ENCODE measurements around the gene NYNRIN.
A peak's percentile ranks its signal among the peaks of the same experiment; 100 is the strongest.
"Not testable (repeated sequence)": the region's sequence is repeated elsewhere in the genome, so short reads cannot be mapped to it uniquely, and the experiment has no call there.

The NYNRIN gene

DNA sequence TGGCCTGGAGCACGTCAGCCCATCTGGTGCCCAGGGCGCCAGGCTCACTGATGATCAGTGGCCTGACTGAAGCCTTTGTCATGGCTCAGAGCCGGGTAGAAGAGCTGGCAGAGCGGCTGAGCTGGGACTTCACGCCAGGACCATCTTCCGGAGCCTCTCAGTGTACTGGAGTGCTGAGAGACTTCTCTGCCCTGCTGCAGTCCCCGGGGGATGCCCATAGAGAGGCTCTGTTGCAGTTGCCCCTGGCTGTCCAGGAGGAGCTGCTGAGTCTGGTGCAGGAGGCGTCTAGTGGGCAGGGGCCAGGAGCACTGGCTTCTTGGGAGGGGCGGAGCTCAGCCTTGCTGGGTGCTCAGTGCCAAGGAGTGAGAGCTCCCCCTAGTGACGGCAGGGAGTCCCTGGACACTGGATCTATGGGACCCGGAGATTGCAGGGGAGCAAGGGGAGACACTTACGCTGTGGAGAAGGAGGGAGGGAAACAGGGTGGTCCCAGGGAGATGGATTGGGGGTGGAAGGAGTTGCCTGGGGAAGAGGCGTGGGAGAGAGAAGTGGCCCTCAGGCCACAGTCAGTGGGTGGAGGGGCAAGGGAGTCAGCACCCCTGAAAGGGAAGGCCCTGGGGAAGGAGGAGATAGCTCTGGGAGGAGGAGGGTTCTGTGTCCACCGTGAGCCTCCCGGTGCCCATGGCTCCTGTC lies 32.9 kb downstream of the NYNRIN start:
- DNase-seq (ENCODE audit: low read depth): peak; percentile 91

DNA sequence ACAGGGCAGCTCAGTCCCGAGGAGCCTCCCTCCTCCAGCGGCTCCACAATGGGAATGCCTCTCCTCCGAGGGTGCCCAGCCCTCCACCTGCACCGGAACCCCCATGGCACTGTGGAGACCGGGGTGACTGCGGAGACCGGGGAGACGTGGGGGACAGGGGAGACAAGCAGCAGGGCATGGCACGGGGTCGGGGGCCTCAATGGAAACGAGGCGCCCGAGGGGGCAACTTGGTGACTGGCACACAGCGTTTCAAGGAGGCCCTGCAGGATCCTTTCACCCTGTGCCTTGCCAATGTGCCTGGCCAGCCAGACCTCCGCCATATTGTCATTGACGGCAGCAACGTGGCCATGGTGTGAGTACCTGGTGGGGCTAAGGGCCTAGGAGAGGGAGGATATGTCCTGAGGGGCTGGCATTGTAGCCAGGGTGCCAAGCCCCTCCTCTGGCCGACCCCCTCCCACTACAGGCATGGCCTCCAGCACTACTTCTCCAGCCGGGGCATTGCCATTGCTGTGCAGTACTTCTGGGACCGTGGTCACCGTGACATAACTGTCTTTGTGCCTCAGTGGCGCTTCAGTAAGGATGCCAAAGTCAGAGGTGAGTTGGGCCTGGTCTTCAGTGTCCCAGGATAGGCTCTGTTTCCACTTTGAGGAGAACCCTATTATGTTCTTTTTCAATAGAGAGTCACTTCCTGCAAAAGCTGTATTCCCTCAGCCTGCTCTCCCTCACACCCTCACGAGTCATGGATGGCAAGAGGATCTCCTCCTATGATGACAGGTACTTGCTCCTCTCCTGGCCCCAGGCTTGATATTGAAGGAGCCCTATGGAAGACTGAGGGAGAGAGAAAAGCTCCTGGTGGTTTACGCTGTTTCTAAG lies 33.7 kb downstream of the NYNRIN start:
- no peak for DNase-seq (ENCODE audit: low read depth)

DNA sequence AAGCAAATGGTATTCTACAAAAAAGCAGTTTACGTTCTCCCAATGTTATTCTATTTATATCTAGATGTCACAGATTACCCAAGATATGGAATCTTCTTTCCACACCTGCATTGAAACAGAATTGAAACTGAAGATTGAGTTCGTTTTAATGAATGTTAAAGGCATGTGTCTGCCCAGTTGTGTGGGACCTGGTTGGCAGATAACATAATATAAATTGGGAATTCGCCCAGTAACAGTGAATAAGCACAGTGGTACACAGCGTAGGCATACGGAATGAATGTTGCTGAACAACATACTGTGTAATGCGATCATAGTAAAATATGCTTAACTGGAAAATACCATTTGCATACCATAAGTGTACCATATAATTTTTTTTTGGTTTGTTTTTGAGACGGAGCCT lies 35.2 kb downstream of the NYNRIN start:
- no peak for DNase-seq (ENCODE audit: low read depth)

DNA sequence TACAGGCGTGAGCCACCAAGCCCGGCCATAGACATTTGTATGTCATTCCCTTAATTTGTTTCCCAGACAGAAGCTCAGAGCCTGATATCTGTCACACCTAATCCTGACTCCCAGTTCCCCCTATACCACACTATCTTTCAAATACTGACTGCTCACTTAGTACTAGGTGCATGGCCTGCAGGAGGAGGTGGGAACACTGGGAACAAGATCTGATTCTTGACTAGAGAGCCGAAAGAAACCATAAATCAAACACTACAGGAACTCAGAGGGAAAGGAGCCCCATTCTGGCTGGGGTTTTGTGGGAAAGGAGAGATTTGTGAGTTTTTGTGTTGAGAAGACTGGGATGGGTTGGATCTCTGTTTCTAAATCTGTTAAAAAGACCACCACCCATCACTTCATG lies 35.9 kb downstream of the NYNRIN start:
- no peak for DNase-seq (ENCODE audit: low read depth)

DNA sequence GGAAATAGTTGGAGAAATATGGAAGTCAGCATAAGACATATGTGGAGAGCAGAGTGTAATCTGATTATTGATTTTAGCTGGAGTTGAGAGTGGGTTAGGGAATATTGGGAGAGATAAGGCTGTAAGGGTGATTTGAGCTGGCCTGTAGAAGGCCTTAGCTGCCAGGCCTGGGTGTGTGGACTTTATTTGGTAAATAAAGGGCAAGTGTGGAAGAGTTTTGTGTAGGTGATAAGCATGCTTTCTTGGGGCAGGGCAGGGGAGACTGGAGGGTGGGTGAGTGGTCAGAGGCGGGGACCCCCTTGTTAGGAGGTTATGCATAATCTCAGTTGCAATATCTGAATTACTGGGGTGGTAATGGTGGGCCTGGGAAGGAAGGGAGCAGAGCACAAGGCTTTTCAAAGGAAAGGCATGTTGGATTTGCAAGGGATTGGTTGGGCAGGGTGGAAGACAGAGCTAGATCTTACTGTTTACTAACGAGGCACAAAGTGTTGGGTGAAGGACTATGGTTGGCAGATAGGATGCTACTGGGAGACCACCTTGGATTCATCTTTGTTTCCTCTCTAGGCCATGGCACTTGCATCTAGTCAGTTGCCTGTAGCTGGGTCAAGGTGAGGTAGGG lies 36.5 kb downstream of the NYNRIN start:
- DNase-seq (ENCODE audit: low read depth): no peak

DNA sequence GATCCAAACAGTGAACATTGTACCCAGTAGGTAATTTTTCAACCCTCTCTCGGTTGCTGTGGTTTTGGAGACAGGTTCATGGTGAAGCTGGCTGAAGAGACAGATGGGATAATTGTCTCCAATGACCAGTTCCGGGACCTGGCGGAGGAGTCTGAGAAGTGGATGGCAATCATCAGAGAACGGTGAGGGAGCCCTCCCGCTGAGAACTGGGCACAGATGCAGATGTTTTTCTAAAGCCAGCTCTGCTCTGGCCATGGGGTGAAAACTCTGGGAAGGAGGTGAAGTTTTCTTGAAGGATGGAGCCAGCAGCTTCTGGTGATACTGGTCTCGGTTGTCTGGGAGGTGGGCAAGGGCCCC lies 37.2 kb downstream of the NYNRIN start:
- DNase-seq (ENCODE audit: low read depth): no peak

DNA sequence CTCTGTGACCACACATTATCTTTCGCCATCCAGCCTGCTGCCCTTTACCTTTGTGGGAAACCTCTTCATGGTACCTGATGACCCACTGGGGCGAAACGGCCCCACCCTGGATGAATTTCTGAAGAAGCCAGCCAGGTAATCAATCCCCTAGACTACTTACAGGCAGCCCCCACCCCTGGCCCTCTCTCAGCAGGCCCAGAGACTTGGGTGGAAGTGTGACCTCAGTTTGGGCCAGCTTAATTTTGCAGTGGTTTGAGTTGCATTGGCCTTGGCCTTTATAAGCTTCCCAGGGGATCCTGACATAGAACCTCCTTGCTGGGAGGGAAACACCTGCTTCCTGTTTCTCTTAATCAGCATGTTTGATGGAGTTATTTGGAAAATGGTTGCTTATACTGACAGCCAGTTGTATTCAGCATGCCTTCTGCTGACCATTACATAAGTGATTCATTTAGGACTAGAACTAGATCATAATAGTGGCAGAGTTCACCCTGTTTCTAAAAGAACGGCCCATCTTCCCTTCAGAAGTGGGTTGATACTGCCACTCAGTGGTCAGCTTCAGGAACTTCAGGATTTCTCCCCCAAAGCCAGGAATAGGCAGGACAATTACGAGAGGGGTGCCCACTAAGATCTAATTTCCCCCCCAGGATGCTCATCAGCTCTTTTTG lies 37.7 kb downstream of the NYNRIN start:
- peak; percentile 76 for DNase-seq (ENCODE audit: low read depth)

DNA sequence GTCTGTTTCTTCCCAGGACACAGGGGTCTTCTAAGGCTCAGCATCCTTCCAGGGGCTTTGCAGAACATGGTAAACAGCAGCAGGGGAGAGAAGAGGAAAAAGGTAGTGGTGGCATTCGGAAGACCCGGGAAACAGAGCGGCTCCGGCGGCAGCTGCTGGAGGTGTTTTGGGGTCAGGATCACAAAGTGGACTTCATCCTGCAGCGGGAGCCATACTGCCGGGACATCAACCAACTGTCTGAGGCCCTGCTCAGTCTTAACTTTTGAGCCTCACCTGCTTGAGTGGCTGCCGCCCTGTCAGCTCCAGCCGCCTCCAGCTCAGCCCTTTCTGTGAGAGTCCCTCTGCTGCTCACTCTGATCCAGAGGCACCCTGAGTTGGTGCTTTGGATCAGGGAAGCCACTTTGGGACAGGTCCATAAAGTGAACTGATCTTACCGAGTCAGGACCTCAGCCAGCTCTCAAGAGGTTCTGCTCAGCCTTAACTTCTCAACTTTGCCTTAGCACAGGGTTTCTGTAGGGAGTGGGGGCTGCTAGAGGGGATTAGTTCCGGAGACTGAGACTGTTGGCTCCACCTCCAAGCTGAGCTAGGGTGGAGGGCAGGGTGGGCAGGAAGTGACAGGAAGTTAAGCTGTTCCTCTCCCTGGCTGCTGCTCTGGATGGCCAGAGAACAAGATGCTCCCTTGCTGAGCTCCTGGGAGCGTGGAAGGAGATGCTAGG lies 38.4 kb downstream of the NYNRIN start:
- DNase-seq (ENCODE audit: low read depth): no peak

DNA sequence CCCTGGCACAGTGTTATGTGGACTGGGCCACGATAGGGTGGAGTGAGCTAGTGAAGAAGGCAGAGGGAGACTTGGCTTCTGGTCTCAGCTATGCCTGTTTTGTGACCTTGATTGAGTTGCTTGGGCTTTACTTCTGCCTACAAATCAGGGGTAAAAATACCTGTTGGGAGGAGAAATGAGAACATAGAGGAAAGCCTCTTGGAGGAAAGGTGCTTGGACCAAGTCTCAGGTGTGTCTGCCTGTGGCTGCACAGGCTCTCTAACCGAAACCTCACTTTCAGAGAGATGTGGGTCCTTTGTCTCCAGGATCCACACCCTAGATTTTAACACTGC lies 38.9 kb downstream of the NYNRIN start:
- DNase-seq (ENCODE audit: low read depth): no peak

DNA sequence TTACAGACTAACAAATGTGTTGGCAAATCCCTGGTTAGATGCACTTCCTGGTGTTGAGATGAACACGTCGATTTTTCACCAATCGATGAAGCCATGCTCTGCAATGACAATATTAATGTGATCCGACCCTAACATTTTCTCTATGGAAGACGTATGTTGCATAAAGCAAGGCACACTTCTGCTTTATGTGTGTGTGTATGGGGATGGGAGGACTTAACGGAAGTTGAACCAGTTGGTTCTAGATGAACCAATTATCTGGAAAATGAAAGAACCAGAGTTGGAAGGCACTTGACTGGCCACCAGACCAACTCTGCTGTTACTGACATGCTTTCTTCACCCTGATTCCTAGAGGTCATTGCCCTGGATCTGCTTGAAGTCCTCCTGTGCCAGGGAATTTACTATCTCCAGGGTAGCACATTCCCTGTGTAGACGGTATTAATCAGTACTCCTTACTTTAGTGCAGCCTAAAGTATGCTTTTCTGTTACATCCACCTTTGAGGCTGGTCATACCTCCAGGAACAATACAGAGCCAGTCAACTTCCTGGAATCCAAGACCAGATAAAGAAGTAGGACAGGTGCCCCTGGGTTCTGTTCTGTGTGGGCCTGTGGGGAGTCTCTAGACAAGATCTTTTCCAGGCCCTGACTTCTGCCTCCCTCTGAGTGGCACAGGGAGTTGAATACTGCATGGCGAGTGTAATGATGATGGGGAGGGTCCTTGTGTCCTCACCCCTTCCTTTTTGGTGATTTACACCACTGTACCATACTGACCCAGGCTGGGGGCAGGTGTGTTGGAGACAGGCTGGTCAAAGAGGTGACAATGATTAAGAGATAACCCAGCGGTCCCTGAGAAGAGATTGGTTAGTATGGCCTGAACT lies 39.7 kb downstream of the NYNRIN start:
- DNase-seq (ENCODE audit: low read depth): no peak

DNA sequence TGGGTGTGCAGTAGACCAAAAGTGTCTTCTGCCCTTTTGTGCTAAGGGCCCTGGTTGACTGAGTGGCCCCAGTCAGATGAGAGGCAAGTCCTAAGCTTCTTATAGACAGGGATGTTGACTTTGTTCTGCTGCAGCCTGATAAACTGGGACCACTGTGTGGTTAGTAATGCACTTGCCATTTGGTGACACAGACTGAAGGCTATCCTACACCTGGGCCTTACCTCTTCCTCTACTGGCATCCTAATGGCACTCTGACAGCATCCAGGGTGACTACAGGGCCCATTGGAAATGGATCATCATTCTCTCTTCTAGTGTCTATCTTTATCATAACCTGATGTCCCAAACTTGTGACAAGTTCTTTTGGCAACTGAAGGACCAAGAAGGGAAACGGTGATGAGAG lies 40.5 kb downstream of the NYNRIN start:
- no peak for DNase-seq (ENCODE audit: low read depth)

DNA sequence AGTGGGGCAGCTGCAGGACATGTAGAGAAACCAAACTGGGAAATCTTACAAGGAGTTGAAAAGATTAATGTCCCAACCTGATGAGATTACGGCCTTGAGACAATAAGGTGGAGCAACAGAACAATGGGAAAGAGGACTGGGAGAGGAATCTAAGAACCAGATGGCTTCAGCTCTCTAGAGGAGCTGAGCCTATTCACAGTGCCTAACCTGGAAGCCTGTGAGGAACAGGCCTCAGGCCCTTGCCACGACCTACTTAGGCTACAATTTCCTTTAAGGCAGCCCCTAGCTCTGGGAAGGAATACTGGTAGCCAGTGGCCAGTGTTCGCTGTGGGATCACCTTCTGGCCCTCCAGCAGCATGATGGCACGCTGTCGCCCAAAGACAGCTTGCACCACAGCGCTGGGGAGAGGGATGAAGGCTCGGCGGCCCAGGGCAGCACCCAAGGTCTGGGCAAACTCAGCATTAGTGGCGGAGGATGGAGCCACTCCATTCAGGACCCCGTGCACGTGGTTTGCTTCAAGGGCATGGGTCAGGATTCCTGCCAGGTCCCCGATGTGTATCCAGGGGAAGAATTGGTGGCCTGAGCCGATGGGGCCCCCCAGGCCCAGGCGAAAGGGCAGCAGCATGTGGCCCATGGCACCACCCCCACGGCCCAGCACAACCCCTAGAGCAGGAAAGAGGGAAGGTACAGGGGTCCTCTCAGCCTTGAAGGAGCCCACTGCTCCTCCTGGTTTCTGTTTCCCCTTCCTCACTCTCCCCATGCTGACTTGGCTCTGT lies 41.2 kb downstream of the NYNRIN start:
- no peak for DNase-seq (ENCODE audit: low read depth)

DNA sequence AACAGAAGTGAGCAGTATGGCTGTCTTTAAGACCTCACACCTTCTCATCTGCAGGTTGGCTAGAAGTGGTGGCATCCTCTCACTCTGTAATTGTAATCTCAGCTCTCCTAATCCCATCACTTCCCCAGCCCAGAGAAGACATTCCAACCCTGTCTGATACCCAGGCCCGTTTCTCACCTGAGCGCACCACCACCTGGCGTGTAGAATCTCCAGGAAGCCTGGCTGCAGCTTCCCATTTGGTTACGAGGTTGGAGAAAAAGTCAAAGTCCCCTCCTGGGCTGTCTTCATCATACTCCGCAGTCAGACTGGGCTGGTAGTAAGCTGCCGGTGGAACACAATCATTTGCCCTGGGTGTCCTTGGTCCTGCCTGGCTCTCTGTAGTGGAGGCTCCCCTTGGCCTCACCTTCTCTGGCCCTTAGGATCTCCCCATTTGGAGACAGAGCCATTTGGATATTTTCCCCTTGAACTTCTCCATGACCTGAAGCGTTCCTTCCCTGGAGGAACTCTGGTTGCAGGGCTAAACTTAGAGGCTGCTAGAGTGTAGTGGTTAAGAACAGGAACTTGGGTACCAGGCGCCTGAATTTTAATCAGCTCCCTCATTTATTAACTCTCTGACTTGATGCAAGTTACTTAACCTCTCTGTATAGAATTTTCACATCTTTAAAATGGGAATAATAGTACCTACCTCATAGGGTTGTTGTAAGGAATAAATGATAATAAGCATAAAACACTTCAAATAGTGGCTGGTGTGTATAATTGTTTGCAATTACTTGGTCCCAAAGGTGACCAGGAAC lies 42.0 kb downstream of the NYNRIN start:
- no peak for DNase-seq (ENCODE audit: low read depth)

DNA sequence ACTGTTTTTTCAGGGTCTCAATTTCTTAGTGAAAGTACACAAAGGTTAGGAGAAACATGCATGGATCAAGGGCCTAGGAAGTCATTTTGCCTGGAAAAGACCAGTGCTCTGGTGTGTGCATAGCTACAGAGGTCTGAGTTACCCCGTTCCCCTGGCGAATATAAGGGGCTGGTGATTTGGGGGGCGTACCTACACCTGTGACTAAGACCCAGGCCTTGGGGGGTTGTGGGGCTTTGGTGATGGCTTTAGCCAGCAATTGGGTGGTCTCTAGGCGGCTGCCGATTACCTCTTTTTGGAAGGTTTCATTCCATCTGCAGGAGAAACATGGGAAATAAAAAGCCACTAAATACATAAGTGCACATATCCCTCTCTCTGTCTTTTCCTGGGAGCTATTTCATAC lies 42.7 kb downstream of the NYNRIN start:
- DNase-seq (ENCODE audit: low read depth): no peak

DNA sequence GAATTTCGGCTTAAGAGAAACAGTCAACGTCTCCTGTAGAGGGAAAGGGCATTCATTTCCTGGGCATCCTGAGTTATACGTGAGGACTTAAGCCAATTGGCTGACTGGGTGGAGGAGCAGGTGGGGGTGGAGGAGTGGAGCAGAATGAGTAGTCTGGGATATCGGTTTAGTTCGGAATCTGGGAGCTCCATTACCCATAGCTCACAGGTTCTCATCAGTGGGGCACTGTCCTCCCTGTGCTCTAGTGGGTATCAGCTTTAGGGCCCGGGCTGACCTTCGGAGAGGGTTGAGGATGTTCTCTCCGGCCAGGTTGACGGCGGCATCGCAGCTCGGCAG lies 43.1 kb downstream of the NYNRIN start:
- peak; percentile 59 for DNase-seq (ENCODE audit: low read depth)

DNA sequence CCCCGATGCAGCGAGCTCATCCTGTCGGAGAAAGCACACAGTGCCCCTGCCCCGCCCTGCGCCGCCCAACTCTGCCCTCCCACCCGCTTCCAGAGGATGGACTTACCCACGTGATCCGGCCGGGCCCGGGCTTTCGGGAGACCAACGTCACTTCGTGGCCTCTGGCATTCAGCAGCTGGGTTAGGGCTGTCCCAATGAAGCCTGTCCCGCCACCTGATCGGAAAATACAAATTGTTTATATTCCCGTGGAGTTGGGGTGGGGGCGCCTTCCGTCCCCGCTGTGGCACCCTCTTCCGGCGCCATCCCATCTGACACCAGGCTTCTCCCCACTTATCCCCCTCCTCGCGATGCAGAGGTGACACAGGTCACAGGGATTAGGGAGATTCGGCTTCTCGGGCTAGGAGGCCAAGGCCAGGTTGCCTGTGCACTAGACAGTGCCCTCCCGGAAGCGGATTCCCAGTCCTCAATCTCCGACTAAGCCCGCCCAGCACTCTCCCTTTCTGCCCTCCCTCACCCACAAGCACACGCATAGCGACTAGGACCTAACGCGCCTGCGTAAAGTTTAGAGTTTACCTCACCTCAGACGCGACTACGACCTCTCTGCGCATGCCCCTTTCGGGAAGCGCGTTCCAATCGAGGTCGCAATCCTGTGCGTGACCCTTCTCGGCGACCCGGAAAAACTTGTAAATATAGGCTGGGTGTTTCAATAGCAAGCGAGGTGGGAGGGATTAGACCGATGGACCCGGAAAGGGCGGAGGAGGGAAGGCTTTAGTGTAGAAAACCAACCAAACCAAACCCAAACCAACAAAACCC lies 43.6 kb downstream of the NYNRIN start, which contains the start of gene SDR39U1:
Gene SDR39U1, minus strand, starts transcription at position 537 of the 813 bp plus-strand sequence. Its CDS starts 7 bp downstream, at position 530.
- peak; percentile 99 for DNase-seq (ENCODE audit: low read depth)

DNA sequence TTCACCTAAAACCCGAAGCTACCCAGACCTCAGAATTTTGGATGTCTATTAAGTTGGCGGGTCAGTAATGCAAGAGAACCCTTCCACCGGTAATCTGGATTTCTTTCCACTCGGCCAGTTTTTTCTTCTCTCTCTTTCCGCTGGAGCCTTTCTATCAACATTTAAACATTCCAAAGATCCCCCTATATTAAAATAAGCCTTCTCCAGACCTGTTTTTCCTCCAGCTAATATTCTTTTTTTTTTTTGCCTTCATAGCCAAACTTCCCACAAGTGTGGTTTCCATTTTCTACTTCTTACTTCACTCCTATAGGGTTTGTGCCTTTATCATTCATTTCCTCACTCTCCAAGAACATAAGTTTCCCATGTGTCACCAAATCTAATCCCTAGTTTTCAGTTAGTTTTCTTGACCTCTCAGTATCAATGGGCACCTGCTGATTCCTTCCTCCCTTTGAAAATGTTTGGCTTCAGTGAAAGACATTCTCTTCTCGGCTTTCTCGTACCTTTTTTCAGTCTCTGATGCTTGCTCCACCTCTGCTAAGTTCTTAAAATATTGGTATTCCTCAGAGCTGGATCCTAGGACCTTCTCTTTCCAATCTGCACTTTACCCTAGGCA lies 44.4 kb downstream of the NYNRIN start:
- no peak for DNase-seq (ENCODE audit: low read depth)

DNA sequence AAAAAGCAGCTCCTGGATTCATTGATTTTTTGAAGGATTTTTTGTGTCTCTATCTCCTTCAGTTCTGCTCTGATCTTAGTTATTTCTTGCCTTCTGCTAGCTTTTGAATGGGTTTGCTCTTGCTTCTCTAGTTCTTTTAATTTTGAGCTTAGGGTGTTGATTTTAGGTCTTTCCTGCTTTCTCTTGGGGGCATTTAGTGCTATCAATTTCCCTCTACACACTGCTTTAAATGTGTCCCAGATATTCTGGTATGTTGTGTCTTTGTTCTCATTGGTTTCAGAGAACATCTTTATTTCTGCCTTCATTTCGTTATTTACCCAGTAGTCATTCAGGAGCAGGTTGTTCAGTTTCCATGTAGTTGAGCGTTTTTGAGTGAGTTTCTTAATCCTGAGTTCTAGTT lies 52.0 kb downstream of the NYNRIN start:
- not testable (repeated sequence) for DNase-seq (ENCODE audit: low read depth)

All from iris pigment epithelial cell (primary cell).